PC-9 (cell line): Measurements from ENCODE around the gene PRMT9. TPM values are rescaled to one million over a fixed set of nuclear protein-coding genes. Genes with fewer than 3 reads are reported as not detected.
A peak's percentile ranks its signal among the peaks of the same experiment; 100 is the strongest.

Source experiments
- Bru-seq: library from RNA; stranded (reverse); fragments of 400-500 nt; gene quantifications from one replicate; lab custom pipeline; 2021; lab: Mats Ljungman, UMichigan
- BruChase-seq, 2 experiments: library from RNA; stranded (reverse); fragments of 400-500 nt; gene quantifications; one replicate each; lab custom pipeline; 2021; lab: Mats Ljungman, UMichigan
- BruUV-seq: library from RNA; stranded (reverse); fragments of 400-500 nt; replicated peaks from 2 replicates; lab custom pipeline; 2021; lab: Mats Ljungman, UMichigan
- CTCF ChIA-PET: fragments of 300-600 bp; sonication (Branson Sonifier 250); formaldehyde crosslinking; loops from one replicate; lab custom pipeline; 2022; ENCODE audit warnings: antibody characterized with exemption; lab: Charles Lee
- POLR2A ChIA-PET: fragments of 300-600 bp; sonication (Branson Sonifier 250); formaldehyde crosslinking; loops from one replicate; lab custom pipeline; 2022; ENCODE audit warnings: antibody characterized with exemption; ENCODE audit not compliant: unreplicated experiment; lab: Charles Lee
- DNase-seq, 2 experiments: peaks; one replicate each; pipeline versions ENCODE4 v3.0.0 to v3.0.0-alpha.2; 2015 to 2022; ENCODE audit warnings: mixed read lengths in 1 of 2
- H2AFZ ChIP-seq: fragments of 200-600 bp; sonication (generic); 2 replicates; pipeline ENCODE4 v1.8.1; 2017; ENCODE audit warnings: antibody characterized with exemption
- H3F3A ChIP-seq: fragments of 200-600 bp; sonication (generic); 2 replicates; pipeline ENCODE4 v1.8.1; 2017; ENCODE audit warnings: antibody characterized with exemption, mild to moderate bottlenecking, low read depth; ENCODE audit not compliant: insufficient read depth
- H3K27ac ChIP-seq: fragments of 200-600 bp; sonication (generic); 2 replicates; pipeline ENCODE4 v1.6.1; 2016; ENCODE audit warnings: mixed run types
- H3K27me3 ChIP-seq: fragments of 200-600 bp; sonication (generic); 2 replicates; pipeline ENCODE4 v1.6.1; 2016; ENCODE audit warnings: low read depth, mixed run types; ENCODE audit not compliant: insufficient read depth
- H3K36me3 ChIP-seq: fragments of 200-600 bp; sonication (generic); 2 replicates; pipeline ENCODE4 v1.6.1; 2016; ENCODE audit warnings: low read depth, mixed run types
- H3K4me1 ChIP-seq: fragments of 200-600 bp; sonication (generic); replicated peaks from 2 replicates; pipeline ENCODE4 v1.6.1; 2016; ENCODE audit warnings: mixed run types; ENCODE audit not compliant: insufficient read depth
- H3K4me2 ChIP-seq: fragments of 200-600 bp; sonication (generic); 2 replicates; pipeline ENCODE4 v1.6.1; 2017; ENCODE audit warnings: mixed run types
- H3K4me3 ChIP-seq: fragments of 200-600 bp; sonication (generic); 2 replicates; pipeline ENCODE4 v1.6.1; 2016; ENCODE audit warnings: mixed run types
- H3K79me2 ChIP-seq: fragments of 200-600 bp; sonication (generic); 2 replicates; pipeline ENCODE4 v1.6.1; 2017; ENCODE audit warnings: low read depth, mixed run types
- H3K9me2 ChIP-seq: fragments of 200-600 bp; sonication (generic); 2 replicates; pipeline ENCODE4 v1.8.1; 2017; ENCODE audit warnings: mild to moderate bottlenecking; ENCODE audit not compliant: insufficient read depth
- H3K9me3 ChIP-seq: fragments of 200-600 bp; sonication (generic); 2 replicates; pipeline ENCODE4 v1.8.1; 2016; ENCODE audit warnings: low read depth; ENCODE audit not compliant: insufficient read depth
- H4K20me1 ChIP-seq: fragments of 200-600 bp; sonication (generic); 2 replicates; pipeline ENCODE4 v1.8.1; 2017; ENCODE audit not compliant: insufficient read depth
- CTCF ChIP-seq: fragments of 200-600 bp; sonication (generic); conservative IDR thresholded peaks from 2 replicates; pipeline ENCODE4 v1.6.1; 2017; ENCODE audit warnings: mixed run types, antibody characterized with exemption, mild to moderate bottlenecking, moderate library complexity
- EZH2 ChIP-seq: fragments of 200-600 bp; sonication (generic); IDR thresholded peaks from 2 replicates; pipeline ENCODE4 v1.8.0; 2017; ENCODE audit warnings: antibody characterized with exemption, low read depth
- intact Hi-C: fragments of 100-400 bp; cut with micrococcal nuclease; formaldehyde crosslinking; loops from one replicate; pipeline ENCODE4 v1.10.0; 2022; ENCODE audit not compliant: unreplicated experiment
- long read RNA-seq: library from polyadenylated mRNA; stranded (forward); transcript quantifications from one replicate; pipeline ENCODE4 v2.0.0, GENCODE V29; 2022
- total RNA-seq: library from RNA; stranded (reverse); gene quantifications from 2 replicates; pipeline ENCODE4 v1.2.3, GENCODE V29; 2021

The PRMT9 gene
- total RNA-seq: 8.4 and 9.0 TPM in 2 replicates
- Bru-seq, nascent RNA: percentile 72 among the genes with signal in this experiment
- percentile 71 among the genes with signal in this experiment for BruChase-seq, experiment 1, labeled RNA remaining after a 2-hour chase
- percentile 56 among the genes with signal in this experiment for BruChase-seq, experiment 2, labeled RNA remaining after a 6-hour chase
- long read RNA-seq, transcript PRMT9-201 (12 exons, 3,528 nt): major isoform, 18 of 32 reads
- long read RNA-seq, transcript PRMT9-204 (11 exons, 2,674 nt): minor isoform, 5 of 32 reads
- long read RNA-seq, partial matches to known transcripts: 6 of 32 reads
- long read RNA-seq, other reads (novel, unspliced or antisense): 3 of 32 reads

- H2AFZ ChIP-seq: peak within 1 kb of the TSS; percentile 97
- peak; percentile 69 to 89 for DNase-seq
- H3K9me3 ChIP-seq: no peaks in the 10 kb centered on the region
- H3K4me1 ChIP-seq: peaks cover 8% of the 10 kb centered on the region; the same call in 1 of the 2 replicates
- POLR2A ChIA-PET: interaction anchor here (0.6 to 0.7 kb wide), 2 partner anchors 48 to 60 kb away, joined by 4 to 12 read pairs; partner anchors contain the start of gene ARHGAP10
- BruUV-seq: TSS peak; percentile 99
- no peaks in the 10 kb centered on the region for H3K36me3 ChIP-seq
- no peaks in the 10 kb centered on the region for H3K27me3 ChIP-seq
- H3K27ac ChIP-seq: peak within 1 kb of the TSS; percentile 59
- peaks cover 26% of the 10 kb centered on the region for H3K79me2 ChIP-seq
- intact Hi-C loops: loop anchor here (5.0 kb wide), 1 partner anchor 67 kb away; the partner anchor contains the start of gene TMEM184C
- no peaks in the 10 kb centered on the region; the same call in 1 of the 2 replicates for H4K20me1 ChIP-seq
- CTCF ChIA-PET: interaction anchor here (0.6 to 2.9 kb wide), 5 partner anchors 43 to 183 kb away, joined by 3 to 21 read pairs (median 6); no protein-coding TSS in a partner anchor
- peak within 1 kb of the TSS; percentile 85 for H3K4me2 ChIP-seq
- no peaks in the 10 kb centered on the region for H3F3A ChIP-seq
- H3K9me2 ChIP-seq: no peaks in the 10 kb centered on the region
- peak within 1 kb of the TSS; percentile 82 for H3K4me3 ChIP-seq
- no peak for TF ChIP-seq EZH2
- no peak for TF ChIP-seq CTCF
Observed at GRCh38 chr4:147683717-147684700, at the start of gene PRMT9. Gene PRMT9, minus strand, starts transcription at chr4:147684163. Its CDS starts 176 bp downstream, at chr4:147683987.

- TF ChIP-seq CTCF (no peak), EZH2 (no peak)
- Histone ChIP-seq H3F3A (peaks cover 27% of the 10 kb centered on the region), H4K20me1 (no peaks in the 10 kb centered on the region), H3K27ac (peak overlapping the region; percentile 70), H3K4me1 (peaks cover 50% of the 10 kb centered on the region), H3K27me3 (no peaks in the 10 kb centered on the region), H3K4me2 (peak overlapping the region; percentile 97), H3K4me3 (peak overlapping the region; percentile 85), H3K79me2 (peaks cover 56% of the 10 kb centered on the region), H3K9me3 (no peaks in the 10 kb centered on the region), H3K36me3 (no peaks in the 10 kb centered on the region), H2AFZ (peak overlapping the region; percentile 93), H3K9me2 (no peaks in the 10 kb centered on the region)
- BruUV-seq: no TSS peak
- ChIA-PET CTCF (no interaction called here), POLR2A (interaction anchor here (0.6 kb wide), 2 partner anchors 9 to 687 kb away, joined by 7 to 10 read pairs; no protein-coding TSS in a partner anchor)
- intact Hi-C loops: loop anchor here (1.0 to 2.0 kb wide), 3 partner anchors 9 to 134 kb away; no protein-coding TSS in a partner anchor
- peak; percentile 41 to 44 for DNase-seq
Observed at GRCh38 chr4:147732518-147733235, 48.7 kb upstream of the PRMT9 start.
